CD4-positive, alpha-beta T cell (primary cell): ENCODE measurements around the gene SEC61A1. TPM values are rescaled to one million over a fixed set of nuclear protein-coding genes. Genes with fewer than 3 reads are reported as not detected.

Experiments
- ATAC-seq: fragments of 200-7000 bp; cut with Tn5 transposase; one replicate; pipeline ENCODE4 v1.10.0; 2022; ENCODE audit warnings: mild to moderate bottlenecking; ENCODE audit not compliant: poor library complexity
- CTCF ChIA-PET: fragments of 350-600 bp; sonication (Branson Sonifier 250); formaldehyde crosslinking; loops from one replicate; lab custom pipeline; 2021; ENCODE audit warnings: antibody characterized with exemption, inconsistent platforms; lab: Charles Lee
- POLR2A ChIA-PET: fragments of 350-600 bp; sonication (Branson Sonifier 250); formaldehyde crosslinking; loops from one replicate; lab custom pipeline; 2021; ENCODE audit warnings: antibody characterized with exemption, inconsistent platforms; lab: Charles Lee
- DNase-seq, 14 experiments: peaks; one replicate each; pipeline ENCODE4 v3.0.0-alpha.2; 2013 to 2020; ENCODE audit warnings: mixed read lengths in 2 of 14
- H3K27ac ChIP-seq, 2 donors: one replicate each; pipeline versions ENCODE4 v1.5.1 to v1.7.0; 2013; ENCODE audit warnings: low read length in 2 of 2, low read depth in 1 of 2, mild to moderate bottlenecking in 1 of 2
- H3K27me3 ChIP-seq, 2 experiments: 1 replicate in 1 of 2; 2 replicates in 1 of 2; pipeline versions ENCODE4 v1.6.1 to v1.7.0; 2013; ENCODE audit warnings: low read length in 2 of 2, control low read depth in 1 of 2, mild to moderate bottlenecking in 1 of 2, moderate library complexity in 1 of 2; ENCODE audit not compliant: insufficient read depth in 2 of 2, control insufficient read depth in 1 of 2
- H3K36me3 ChIP-seq: one replicate; pipeline ENCODE4 v1.6.1; 2013; ENCODE audit warnings: low read length, control low read depth; ENCODE audit not compliant: insufficient read depth
- H3K4me1 ChIP-seq: one replicate; pipeline ENCODE4 v1.6.1; 2013; ENCODE audit warnings: low read length, control low read depth; ENCODE audit not compliant: insufficient read depth
- H3K4me3 ChIP-seq: one replicate; pipeline ENCODE4 v1.5.1; 2013; ENCODE audit warnings: mild to moderate bottlenecking, low read length, moderate library complexity
- H3K9me3 ChIP-seq, 2 experiments: 1 replicate in 1 of 2; 2 replicates in 1 of 2; pipeline versions ENCODE4 v1.6.1 to v1.7.0; 2013; ENCODE audit warnings: low read length in 2 of 2, mild to moderate bottlenecking in 2 of 2, control low read depth in 1 of 2, moderate library complexity in 1 of 2; ENCODE audit not compliant: control insufficient read depth in 1 of 2, insufficient read depth in 1 of 2
- H3K27ac Mint-ChIP-seq: one replicate; pipeline ENCODE4 v1.8.0; 2020; ENCODE audit warnings: mixed read lengths
- H3K27me3 Mint-ChIP-seq: one replicate; pipeline ENCODE4 v1.8.0; 2021; ENCODE audit warnings: mixed read lengths
- H3K36me3 Mint-ChIP-seq: one replicate; pipeline ENCODE4 v1.8.0; 2021; ENCODE audit warnings: low read depth, mixed read lengths
- H3K4me1 Mint-ChIP-seq: one replicate; pipeline ENCODE4 v1.8.0; 2021; ENCODE audit warnings: low read depth, mixed read lengths
- H3K4me3 Mint-ChIP-seq: one replicate; pipeline ENCODE4 v1.8.0; 2020; ENCODE audit warnings: mild to moderate bottlenecking, mixed read lengths
- H3K9me3 Mint-ChIP-seq: one replicate; pipeline ENCODE4 v1.8.0; 2020; ENCODE audit warnings: mixed read lengths
- intact Hi-C, 2 experiments: fragments of 100-400 bp; cut with DNase I in 1 of 2; cut with micrococcal nuclease in 1 of 2; formaldehyde crosslinking; loops; one replicate each; pipeline versions ENCODE4 v1.15.1 to v1.9.0; 2023 to 2025; cut with DNase I, micrococcal nuclease
- total RNA-seq, 174 experiments: library from RNA in 2 of 174; stranded (reverse) in 2 of 174; gene quantifications; one replicate each; pipeline ENCODE4 v1.2.3 and lab custom pipeline; 2021 to 2026
- TF ChIP-seq, protein P1 (sequence below): fragments of 200-600 bp; IDR thresholded peaks from one replicate; pipeline ENCODE4 v1.8.0; 2022; ENCODE audit warnings: antibody characterized with exemption, mild to moderate bottlenecking

SEC61A1 gene
- total RNA-seq, 2 experiments from 2014 or later, result 127 to 139 TPM

DNA sequence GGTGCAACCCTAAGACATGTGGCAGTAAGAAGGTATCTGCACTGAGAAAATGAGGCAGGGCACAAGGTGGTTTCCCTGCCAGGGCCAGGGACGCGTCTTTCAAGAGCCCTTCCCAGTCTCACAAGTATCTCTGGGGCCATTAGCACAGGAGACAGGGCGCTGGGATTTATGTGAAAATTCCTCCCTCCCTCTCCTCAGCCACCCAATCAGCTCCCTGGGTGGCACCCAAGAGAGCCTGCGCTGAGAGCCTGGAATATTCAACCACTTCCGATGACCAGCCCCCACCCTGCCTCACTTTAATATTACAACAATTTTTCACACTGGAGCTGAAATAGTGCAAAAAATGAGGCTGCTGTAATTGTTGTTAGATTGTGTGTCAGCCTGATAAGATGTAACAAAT is 26.1 kb downstream of the SEC61A1 start:
- H3K36me3 Mint-ChIP-seq, result peaks cover 47% of the 10 kb centered on the region
- H3K27ac ChIP-seq, result no peak overlapping the region
- peak overlapping the region; percentile 25 for H3K4me3 Mint-ChIP-seq
- no peaks in the 10 kb centered on the region for H3K9me3 ChIP-seq
- TF ChIP-seq, protein P1, sequence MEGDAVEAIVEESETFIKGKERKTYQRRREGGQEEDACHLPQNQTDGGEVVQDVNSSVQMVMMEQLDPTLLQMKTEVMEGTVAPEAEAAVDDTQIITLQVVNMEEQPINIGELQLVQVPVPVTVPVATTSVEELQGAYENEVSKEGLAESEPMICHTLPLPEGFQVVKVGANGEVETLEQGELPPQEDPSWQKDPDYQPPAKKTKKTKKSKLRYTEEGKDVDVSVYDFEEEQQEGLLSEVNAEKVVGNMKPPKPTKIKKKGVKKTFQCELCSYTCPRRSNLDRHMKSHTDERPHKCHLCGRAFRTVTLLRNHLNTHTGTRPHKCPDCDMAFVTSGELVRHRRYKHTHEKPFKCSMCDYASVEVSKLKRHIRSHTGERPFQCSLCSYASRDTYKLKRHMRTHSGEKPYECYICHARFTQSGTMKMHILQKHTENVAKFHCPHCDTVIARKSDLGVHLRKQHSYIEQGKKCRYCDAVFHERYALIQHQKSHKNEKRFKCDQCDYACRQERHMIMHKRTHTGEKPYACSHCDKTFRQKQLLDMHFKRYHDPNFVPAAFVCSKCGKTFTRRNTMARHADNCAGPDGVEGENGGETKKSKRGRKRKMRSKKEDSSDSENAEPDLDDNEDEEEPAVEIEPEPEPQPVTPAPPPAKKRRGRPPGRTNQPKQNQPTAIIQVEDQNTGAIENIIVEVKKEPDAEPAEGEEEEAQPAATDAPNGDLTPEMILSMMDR, result no peak
- H3K36me3 ChIP-seq, result peaks cover 39% of the 10 kb centered on the region
- DNase-seq (no peak), ATAC-seq (no peak)
- ChIA-PET POLR2A (no interaction called here), CTCF (no interaction called here)
- H3K27me3 ChIP-seq, result peaks cover 8 to 10% of the 10 kb centered on the region in 2 experiments
- no peaks in the 10 kb centered on the region for H3K27me3 Mint-ChIP-seq
- no peak overlapping the region for H3K27ac Mint-ChIP-seq
- intact Hi-C loops, result loop anchor here (5.0 kb wide), 3 partner anchors 54 to 529 kb away; no protein-coding TSS in a partner anchor
- H3K4me3 ChIP-seq, result no peak overlapping the region
- H3K4me1 ChIP-seq, result peaks cover 23% of the 10 kb centered on the region
- no peaks in the 10 kb centered on the region for H3K9me3 Mint-ChIP-seq
- peaks cover 5% of the 10 kb centered on the region for H3K4me1 Mint-ChIP-seq

- Histone ChIP-seq H3K27me3 (peaks cover 8 to 10% of the 10 kb centered on the region in 2 experiments), H3K4me3 (no peak overlapping the region), H3K36me3 (peaks cover 43% of the 10 kb centered on the region), H3K4me1 (peaks cover 23% of the 10 kb centered on the region), H3K9me3 (no peaks in the 10 kb centered on the region), H3K27ac (no peak overlapping the region)
- Mint-ChIP-seq H3K4me1 (peaks cover 5% of the 10 kb centered on the region), H3K36me3 (peaks cover 48% of the 10 kb centered on the region), H3K9me3 (no peaks in the 10 kb centered on the region), H3K27ac (no peak overlapping the region), H3K27me3 (no peaks in the 10 kb centered on the region), H3K4me3 (no peak overlapping the region)
- ChIA-PET CTCF (no interaction called here), POLR2A (no interaction called here)
- DNase-seq (no peak), ATAC-seq (no peak)
- TF ChIP-seq, protein P1, result no peak
- intact Hi-C loops, result loop anchor here (5.0 kb wide), 3 partner anchors 53 to 528 kb away; no protein-coding TSS in a partner anchor
These were observed 26.6 kb downstream of the SEC61A1 start for GRCh38 chr3:128078875-128079274.

DNA sequence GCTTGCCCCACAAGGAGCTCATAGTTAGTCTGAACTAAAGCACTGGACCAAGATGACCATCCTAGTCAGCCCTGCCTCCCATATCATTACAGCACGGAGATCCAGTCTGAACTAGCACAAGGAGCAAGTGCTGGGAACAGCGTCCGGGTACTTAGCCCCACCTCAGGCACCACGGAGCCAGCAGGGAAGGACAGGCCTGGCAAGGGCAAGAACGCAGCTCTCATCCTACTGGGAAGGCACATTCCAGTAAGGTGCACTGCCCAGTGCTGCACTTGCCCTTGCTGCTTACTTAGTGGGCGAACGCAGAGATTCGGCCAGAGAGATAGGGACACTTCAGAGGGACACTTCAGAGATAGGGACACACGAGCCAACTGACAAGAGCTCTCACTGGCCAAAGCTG is 27.6 kb downstream of the SEC61A1 start:
- H3K4me3 ChIP-seq, result no peak overlapping the region
- H3K27ac Mint-ChIP-seq, result no peak overlapping the region
- intact Hi-C loops, result loop anchor here (5.0 kb wide), 3 partner anchors 52 to 527 kb away; no protein-coding TSS in a partner anchor
- H3K36me3 ChIP-seq, result peaks cover 52% of the 10 kb centered on the region
- ChIA-PET CTCF (no interaction called here), POLR2A (no interaction called here)
- H3K9me3 ChIP-seq, result no peaks in the 10 kb centered on the region
- DNase-seq, result no peak
- peaks cover 8 to 10% of the 10 kb centered on the region in 2 experiments for H3K27me3 ChIP-seq
- H3K4me1 Mint-ChIP-seq, result peaks cover 4% of the 10 kb centered on the region
- H3K9me3 Mint-ChIP-seq, result no peaks in the 10 kb centered on the region
- TF ChIP-seq, protein P1, result no peak
- peaks cover 57% of the 10 kb centered on the region for H3K36me3 Mint-ChIP-seq
- no peak overlapping the region for H3K27ac ChIP-seq
- H3K4me3 Mint-ChIP-seq, result no peak overlapping the region
- H3K27me3 Mint-ChIP-seq, result no peaks in the 10 kb centered on the region
- ATAC-seq, result no peak
- peaks cover 23% of the 10 kb centered on the region for H3K4me1 ChIP-seq
